GM12891 (cell line): Measurements from ENCODE around the gene STARD4. TPM values are rescaled to one million over a fixed set of nuclear protein-coding genes. Genes with fewer than 3 reads are reported as not detected.

Experiments
- DNase-seq: peaks from one replicate; pipeline ENCODE4 v3.0.0; 2011; ENCODE audit warnings: low spot score; ENCODE audit not compliant: insufficient read length
- FAIRE-seq: peaks from 2 replicates; lab custom pipeline; 2011; peaks lifted over from hg19 to GRCh38; lab: Jason Lieb, UNC
- PAX5 ChIP-seq: IDR thresholded peaks from 2 replicates; pipeline ENCODE4 v1.6.1; 2011; ENCODE audit warnings: low read length, moderate library complexity, mild to moderate bottlenecking; ENCODE audit not compliant: insufficient read depth, severe bottlenecking
- POLR2A ChIP-seq: IDR thresholded peaks from 2 replicates; pipeline ENCODE4 v1.6.1; 2011; ENCODE audit warnings: low read depth, low read length, control low read depth
- POLR2AphosphoS5 ChIP-seq: IDR thresholded peaks from 2 replicates; pipeline ENCODE4 v1.6.1; 2011; ENCODE audit warnings: low read depth, low read length, control low read depth
- POU2F2 ChIP-seq: IDR thresholded peaks from 2 replicates; pipeline ENCODE4 v1.6.1; 2011; ENCODE audit warnings: low read depth, mild to moderate bottlenecking, control low read depth, low read length, moderate library complexity
- SPI1 ChIP-seq: IDR thresholded peaks from 2 replicates; pipeline ENCODE4 v1.6.1; 2011; ENCODE audit warnings: low read depth, low read length, control low read depth
- TAF1 ChIP-seq: IDR thresholded peaks from 2 replicates; pipeline ENCODE4 v1.6.1; 2011; ENCODE audit warnings: low read depth, low read length, control low read depth
- polyA plus RNA-seq: library from polyadenylated mRNA; unstranded; fragments of >200 nt; gene quantifications from one replicate; pipeline ENCODE4 v1.2.1, GENCODE V29; 2012; ENCODE audit warnings: low read depth, missing spikeins, inconsistent platforms; ENCODE audit not compliant: missing spikeins

The STARD4 gene
- 38.4 TPM for polyA plus RNA-seq

GRCh38 chr5:111512375-111513130 lies at the start of gene STARD4:
STARD4 (minus strand) TSS chr5:111512535; CDS start chr5:111507433, 5,102 bp downstream.
- peak; percentile 99 for FAIRE-seq
- DNase-seq: peak; percentile 79
- TF ChIP-seq POLR2A (peak; percentile 93), TAF1 (peak; percentile 93), SPI1 (no peak), POU2F2 (peak; percentile 77), PAX5 (no peak), POLR2AphosphoS5 (peak; percentile 94)

- FAIRE-seq: no peak
- DNase-seq: no peak
- TF ChIP-seq SPI1 (no peak), TAF1 (no peak), POU2F2 (no peak), PAX5 (no peak), POLR2AphosphoS5 (no peak), POLR2A (no peak)
Measured at GRCh38 chr5:111559680-111560079, 47.3 kb upstream of the STARD4 start.

- no peak for DNase-seq
- no peak for TF ChIP-seq TAF1
- no peak for TF ChIP-seq POLR2A
- TF ChIP-seq SPI1: no peak
- TF ChIP-seq POLR2AphosphoS5: no peak
- no peak for TF ChIP-seq POU2F2
- no peak for TF ChIP-seq PAX5
- no peak for FAIRE-seq
Measured at GRCh38 chr5:111557686-111558085, 45.4 kb upstream of the STARD4 start.

- DNase-seq (no peak), FAIRE-seq (no peak)
- no peak for TF ChIP-seq POU2F2
- TF ChIP-seq POLR2A: no peak
- TF ChIP-seq PAX5: no peak
- no peak for TF ChIP-seq SPI1
- no peak for TF ChIP-seq POLR2AphosphoS5
- TF ChIP-seq TAF1: no peak
Measured at GRCh38 chr5:111557111-111557510, 44.8 kb upstream of the STARD4 start.

- FAIRE-seq (no peak), DNase-seq (no peak)
- TF ChIP-seq SPI1 (no peak), TAF1 (no peak), PAX5 (no peak), POLR2AphosphoS5 (no peak), POLR2A (no peak), POU2F2 (no peak)
Measured at GRCh38 chr5:111556501-111556900, 44.2 kb upstream of the STARD4 start.

- FAIRE-seq (no peak), DNase-seq (no peak)
- TF ChIP-seq POU2F2: no peak
- no peak for TF ChIP-seq SPI1
- TF ChIP-seq POLR2AphosphoS5: no peak
- TF ChIP-seq TAF1: no peak
- TF ChIP-seq POLR2A: no peak
- TF ChIP-seq PAX5: no peak
Measured at GRCh38 chr5:111555760-111556159, 43.4 kb upstream of the STARD4 start.

GRCh38 chr5:111553868-111554267 lies 41.5 kb upstream of the STARD4 start:
- DNase-seq: no peak
- FAIRE-seq: no peak
- TF ChIP-seq POLR2A (no peak), SPI1 (no peak), POU2F2 (no peak), TAF1 (no peak), PAX5 (no peak), POLR2AphosphoS5 (no peak)

- no peak for TF ChIP-seq SPI1
- no peak for TF ChIP-seq POU2F2
- no peak for TF ChIP-seq POLR2AphosphoS5
- no peak for TF ChIP-seq PAX5
- no peak for TF ChIP-seq POLR2A
- no peak for TF ChIP-seq TAF1
- no peak for FAIRE-seq
- no peak for DNase-seq
Measured at GRCh38 chr5:111552896-111553295, 40.6 kb upstream of the STARD4 start.

GRCh38 chr5:111552492-111552891 lies 40.2 kb upstream of the STARD4 start:
- no peak for FAIRE-seq
- TF ChIP-seq PAX5: no peak
- DNase-seq: no peak
